GDM1 (cell line): ENCODE data around the gene PRH1.

Source experiments
- DNase-seq: peaks from one replicate; lab custom pipeline; 2025; lab: John Stamatoyannopoulos, UW

The PRH1 gene

DNA sequence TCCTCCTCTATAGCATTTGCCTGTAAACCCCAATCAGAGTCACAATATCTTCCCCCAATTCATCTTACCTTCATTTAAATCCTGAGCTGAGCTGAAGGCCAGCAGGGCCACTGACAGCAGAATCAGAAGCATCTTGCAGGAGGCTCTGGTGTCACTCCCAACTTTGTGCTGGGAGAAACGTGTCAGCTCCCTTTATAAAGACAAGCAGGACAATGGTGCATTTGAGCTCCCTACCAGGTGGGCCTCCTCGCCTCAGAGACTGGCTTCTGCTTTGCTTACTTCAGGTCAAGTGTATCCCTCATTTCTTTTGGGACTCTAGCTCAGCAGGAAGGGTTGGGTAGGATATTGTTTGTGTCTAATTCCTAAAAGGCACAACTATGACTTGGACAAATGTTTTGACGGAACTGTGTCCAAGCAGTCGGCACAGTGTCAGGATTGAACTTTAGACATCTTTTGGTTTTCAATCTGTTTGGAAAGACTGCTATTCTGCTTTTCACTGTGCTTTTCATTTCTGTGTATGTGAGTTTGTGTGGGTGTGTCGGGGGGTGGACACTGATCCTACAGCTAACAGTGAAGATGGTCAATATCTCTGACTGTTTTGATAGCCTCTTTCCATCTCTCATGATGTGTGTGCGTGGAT, at the start of gene PRH1:
TSS of gene PRH1 (minus strand) at position 170 of the 640 bp plus-strand sequence. CDS start at position 132, 38 bp downstream.
- no peak for DNase-seq

DNA sequence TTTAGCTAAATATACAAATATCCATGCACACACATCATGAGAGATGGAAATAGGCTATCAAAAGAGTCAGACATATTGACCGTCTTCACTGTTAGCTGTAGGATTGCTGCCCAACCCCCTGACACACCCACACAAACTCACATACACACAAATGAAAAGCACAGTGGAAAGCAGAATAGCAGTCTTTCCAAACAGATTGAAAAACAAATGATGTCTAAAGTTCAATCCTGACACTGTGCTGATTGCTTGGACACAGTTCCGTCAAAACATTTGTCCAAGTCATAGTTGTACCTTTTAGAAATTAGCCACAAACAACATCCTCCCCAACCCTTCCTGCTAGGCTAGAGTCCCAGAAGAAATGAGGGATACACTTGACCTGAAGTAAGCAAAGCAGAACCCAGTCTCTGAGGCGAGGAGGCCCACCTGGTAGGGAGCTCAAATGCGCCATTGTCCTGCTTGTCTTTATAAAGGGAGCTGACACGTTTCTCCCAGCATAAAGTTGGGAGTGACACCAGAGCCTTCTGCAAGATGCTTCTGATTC, 44.8 kb upstream of the PRH1 start, which contains the start of gene PRH2:
TSS of gene PRH2 (plus strand) at position 491 of the 541 bp plus-strand sequence. CDS start at position 529, 38 bp downstream.
- DNase-seq: no peak

GRCh38 chr12:10926269-10926668, 42.2 kb upstream of the PRH1 start:
- DNase-seq: no peak

GRCh38 chr12:10919809-10920208, 35.8 kb upstream of the PRH1 start:
- no peak for DNase-seq

- no peak for DNase-seq
These were observed 26.3 kb upstream of the PRH1 start for GRCh38 chr12:10910380-10910779.

GRCh38 chr12:10909462-10909861, 25.4 kb upstream of the PRH1 start, which contains the start of gene TAS2R13:
Gene TAS2R13, minus strand, starts transcription at chr12:10909562. Its CDS starts 264 bp downstream, at chr12:10909298.
- no peak for DNase-seq

GRCh38 chr12:10904686-10905085, 20.6 kb upstream of the PRH1 start:
- no peak for DNase-seq

DNA sequence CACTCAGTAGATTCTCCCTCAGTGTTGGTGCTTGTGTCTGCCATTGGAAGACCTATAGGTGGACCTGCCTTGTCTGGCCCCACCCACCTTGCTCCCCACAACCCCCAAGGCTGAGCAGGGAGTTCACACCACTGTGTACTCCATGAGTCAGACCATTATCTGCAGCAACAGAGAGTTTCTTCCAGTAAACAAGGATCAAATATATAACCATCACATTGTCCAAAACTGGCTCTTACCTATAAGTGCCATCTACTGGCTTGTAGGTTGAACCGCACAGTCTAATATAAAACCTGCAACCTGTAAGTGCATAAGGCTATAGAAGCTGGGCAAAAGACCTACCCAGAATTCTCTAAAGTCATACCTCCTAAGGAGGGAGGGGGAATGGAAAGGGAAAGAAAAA, 17.4 kb upstream of the PRH1 start:
- no peak for DNase-seq

DNA sequence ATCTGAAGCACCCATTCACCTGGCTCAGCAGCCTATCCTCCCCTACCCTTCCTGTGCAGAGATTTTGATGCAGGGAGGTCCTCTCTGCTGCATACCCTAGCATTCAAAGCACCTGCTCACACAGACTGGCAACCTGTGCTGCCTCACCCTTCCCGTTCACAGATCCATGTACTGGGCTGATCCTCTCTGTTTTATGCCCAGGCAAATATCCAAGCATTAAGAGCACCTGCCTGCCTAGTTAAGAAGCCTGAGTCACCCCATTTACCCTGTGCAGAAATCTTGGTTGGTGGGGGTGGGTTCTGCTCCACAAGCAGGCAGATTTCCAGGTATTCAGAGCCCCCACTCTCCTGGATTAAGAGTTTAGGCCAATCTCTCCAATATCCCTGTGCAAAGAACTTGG, 16.9 kb upstream of the PRH1 start:
- DNase-seq: no peak

- DNase-seq: no peak
These were observed 16.5 kb upstream of the PRH1 start for GRCh38 chr12:10900530-10900929.

DNA sequence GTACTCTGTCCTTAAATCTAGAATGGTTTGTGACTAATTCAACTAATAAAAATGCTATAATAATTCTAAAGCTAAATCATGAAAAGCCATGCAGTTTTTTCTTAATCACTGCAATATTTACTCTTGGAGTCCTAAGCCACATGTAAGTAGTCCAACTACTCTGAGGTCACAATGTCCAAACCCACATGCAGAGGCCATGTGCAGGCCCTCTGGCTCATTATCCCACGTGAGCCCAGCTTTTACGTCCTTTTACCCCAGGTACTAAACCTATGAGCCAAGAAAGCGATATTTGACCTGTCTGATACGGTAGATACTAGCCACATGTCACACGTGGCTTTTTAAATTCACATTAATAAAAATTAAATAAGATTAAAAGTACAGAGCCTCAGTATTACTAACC, 12.8 kb upstream of the PRH1 start:
- no peak for DNase-seq

- DNase-seq: no peak
These were observed 7.9 kb upstream of the PRH1 start for GRCh38 chr12:10891937-10892336.

DNA sequence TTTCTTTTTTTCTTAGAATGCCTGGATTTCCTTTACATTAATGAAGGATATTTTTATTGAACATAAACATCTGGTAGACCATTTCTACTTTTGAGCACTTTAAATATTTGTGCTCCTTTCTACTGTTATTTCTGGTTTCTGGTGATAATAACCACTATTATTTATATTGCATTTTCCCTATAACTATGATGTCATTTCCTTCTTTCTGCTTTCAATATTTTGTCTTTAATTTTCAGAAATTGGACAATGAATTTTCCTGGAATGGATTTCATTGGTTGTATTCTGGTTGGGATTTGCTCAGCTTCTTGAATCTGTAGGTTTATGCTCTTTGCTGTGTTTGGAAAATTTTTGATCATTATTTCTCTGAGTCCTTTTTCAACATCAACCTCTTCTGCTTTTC, 5.2 kb upstream of the PRH1 start:
- no peak for DNase-seq

GRCh38 chr12:10873378-10873777, 10.7 kb downstream of the PRH1 start:
- no peak for DNase-seq

- DNase-seq: no peak
These were observed 16.7 kb downstream of the PRH1 start for GRCh38 chr12:10867381-10867780.

- DNase-seq: no peak
These were observed 20.4 kb downstream of the PRH1 start for GRCh38 chr12:10863512-10864218.

DNA sequence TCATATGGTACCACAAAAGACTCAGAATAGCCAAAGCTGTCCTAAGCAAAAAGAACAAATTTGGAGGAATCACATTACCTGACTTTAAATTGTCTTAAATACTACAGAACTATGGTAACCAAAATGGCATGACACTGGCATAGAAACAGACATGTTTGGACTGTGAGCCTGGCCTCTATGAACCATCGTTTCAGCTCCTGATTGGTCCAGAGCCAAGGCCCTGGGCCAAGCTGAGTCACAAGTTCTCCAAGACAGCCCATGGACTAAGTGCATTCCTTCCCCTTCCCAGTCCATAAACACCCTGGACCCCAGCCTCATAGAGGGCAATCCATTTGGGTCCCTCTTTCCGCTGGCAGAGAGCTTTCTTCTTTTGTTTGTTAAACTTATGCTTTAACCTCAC, 22.7 kb downstream of the PRH1 start:
- DNase-seq: no peak

- DNase-seq: no peak
These were observed 28.2 kb downstream of the PRH1 start for GRCh38 chr12:10855807-10856206.

DNA sequence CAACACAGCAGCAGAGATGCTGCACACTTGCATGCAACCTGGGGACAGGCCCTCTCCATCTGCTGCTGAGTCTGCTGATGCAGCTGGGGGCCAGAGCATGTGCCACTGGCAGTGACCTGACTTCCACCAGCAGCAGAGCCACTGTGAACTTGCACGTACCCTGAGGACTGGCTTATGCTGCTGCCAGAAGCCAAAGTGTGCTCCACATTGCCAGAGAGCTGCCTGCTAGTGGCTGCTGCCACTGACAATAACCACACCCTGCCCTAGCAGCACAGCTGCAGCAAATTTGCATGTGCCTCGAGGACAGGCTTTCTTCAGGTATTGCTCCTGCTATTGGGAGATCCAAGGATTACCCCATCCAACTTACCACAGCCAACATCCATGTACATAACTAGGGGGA, 30.3 kb downstream of the PRH1 start:
- DNase-seq: no peak

- DNase-seq: no peak
These were observed 32.7 kb downstream of the PRH1 start for GRCh38 chr12:10851243-10851858.

DNA sequence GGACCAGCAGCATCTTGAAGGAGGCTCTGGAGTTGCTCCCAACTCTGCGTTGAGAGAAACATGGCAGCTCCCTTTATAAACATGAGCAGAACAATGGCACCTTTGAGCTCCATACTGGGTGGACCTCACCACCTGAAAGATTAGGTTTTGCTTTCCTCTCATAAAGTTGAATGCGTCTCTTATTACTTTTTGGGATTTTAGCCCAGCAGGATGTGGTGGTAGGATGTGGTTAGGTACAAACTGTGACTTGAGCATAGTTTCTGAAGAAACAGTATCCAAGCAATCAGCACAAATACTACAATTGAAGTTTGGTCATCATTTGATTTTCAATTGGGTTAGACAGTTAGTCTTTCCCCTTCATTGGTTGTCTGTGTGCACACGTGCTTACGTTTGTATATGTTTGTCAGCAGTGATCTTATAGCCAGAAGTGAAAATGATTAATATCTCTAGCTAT, 34.6 kb downstream of the PRH1 start, which contains the start of gene PRR4:
TSS of gene PRR4 (minus strand) at position 51 of the 454 bp plus-strand sequence. CDS start at position 13, 38 bp downstream.
- no peak for DNase-seq

GRCh38 chr12:10847744-10848143, 36.3 kb downstream of the PRH1 start:
- no peak for DNase-seq

- DNase-seq: no peak
These were observed 41.2 kb downstream of the PRH1 start for GRCh38 chr12:10842862-10843261.
